ENCODE measurements around the gene NAA60.

- no peak for TF ChIP-seq CTCF (conservative IDR thresholded peaks at IDR 0.05; ENCODE audit: low read depth in 2 of 2)
- no peak for TF ChIP-seq EZH2 (IDR thresholded peaks at IDR 0.05; ENCODE audit: low read depth, unreplicated experiment)
- no peak for TF ChIP-seq POLR2AphosphoS5 (IDR thresholded peaks at IDR 0.05; ENCODE audit: low read depth)
- TF ChIP-seq NANOG (IDR thresholded peaks at IDR 0.05; ENCODE audit: borderline replicate concordance), result no peak
- no peak for TF ChIP-seq REST (IDR thresholded peaks at IDR 0.05; ENCODE audit: unreplicated experiment)
- TF ChIP-seq EZH2phosphoT487 (IDR thresholded peaks at IDR 0.05; ENCODE audit: unreplicated experiment), result no peak
- TF ChIP-seq ETS1 (IDR thresholded peaks at IDR 0.05), result no peak
- TF ChIP-seq CREB1 (CRISPR knock-in tag; IDR thresholded peaks at IDR 0.05; ENCODE audit: low read depth), result no peak
- no peak for TF ChIP-seq ZNF114 (CRISPR knock-in tag; IDR thresholded peaks at IDR 0.05)
- no peak for TF ChIP-seq JUNB (IDR thresholded peaks at IDR 0.05; ENCODE audit: unreplicated experiment)
- no peak for TF ChIP-seq ZNF462 (CRISPR knock-in tag; IDR thresholded peaks at IDR 0.05)
- no peak for TF ChIP-seq ZNF331 (CRISPR knock-in tag; IDR thresholded peaks at IDR 0.05; ENCODE audit: low read depth)
- TF ChIP-seq STAT1 (IDR thresholded peaks at IDR 0.05; ENCODE audit: unreplicated experiment), result no peak
Measured at GRCh38 chr16:3510416-3510815, 66.9 kb downstream of the NAA60 start.

Measured in GM23338 (cell line).